HG03175 (cell line): ENCODE measurements around the gene TGFBR2.

Experiments
- ATAC-seq: cut with Tn5 transposase; IDR thresholded peaks from one replicate; pipeline ENCODE4 v1.9.1; 2021; ENCODE audit warnings: mild to moderate bottlenecking, moderate library complexity; ENCODE audit not compliant: unreplicated experiment

The TGFBR2 gene

GRCh38 chr3:30606301-30607031, at the start of gene TGFBR2:
Gene TGFBR2, plus strand, starts transcription at chr3:30606601. Its CDS starts 283 bp downstream, at chr3:30606884.
- ATAC-seq = peak; percentile 85

DNA sequence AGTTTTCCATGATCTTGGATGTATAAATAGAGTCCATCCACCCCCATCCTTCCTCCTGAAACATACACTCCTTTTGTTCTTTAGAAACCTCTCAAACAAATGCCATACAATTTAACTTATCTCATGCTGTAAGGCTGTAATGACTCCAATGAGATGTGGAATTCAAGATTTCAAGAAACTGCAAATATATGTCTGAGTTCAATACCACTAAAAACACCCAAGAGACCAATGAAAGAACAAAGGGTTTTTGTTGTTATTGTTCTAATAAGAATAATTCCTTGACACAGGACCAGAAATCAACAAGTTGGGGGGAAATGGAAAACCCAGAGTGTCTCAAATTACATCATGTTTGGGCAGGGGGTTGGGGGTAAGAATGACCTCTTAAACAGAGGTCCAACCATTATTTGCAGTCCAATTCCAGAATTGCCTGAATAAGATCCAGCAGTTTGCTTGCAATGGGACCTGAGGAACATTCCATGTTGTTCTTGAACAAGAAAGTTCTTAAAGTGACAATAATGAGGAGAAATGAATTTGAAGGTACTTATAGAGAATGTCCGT, 48.6 kb upstream of the TGFBR2 start:
- no peak for ATAC-seq

GRCh38 chr3:30563956-30564355, 42.4 kb upstream of the TGFBR2 start:
- no peak for ATAC-seq

DNA sequence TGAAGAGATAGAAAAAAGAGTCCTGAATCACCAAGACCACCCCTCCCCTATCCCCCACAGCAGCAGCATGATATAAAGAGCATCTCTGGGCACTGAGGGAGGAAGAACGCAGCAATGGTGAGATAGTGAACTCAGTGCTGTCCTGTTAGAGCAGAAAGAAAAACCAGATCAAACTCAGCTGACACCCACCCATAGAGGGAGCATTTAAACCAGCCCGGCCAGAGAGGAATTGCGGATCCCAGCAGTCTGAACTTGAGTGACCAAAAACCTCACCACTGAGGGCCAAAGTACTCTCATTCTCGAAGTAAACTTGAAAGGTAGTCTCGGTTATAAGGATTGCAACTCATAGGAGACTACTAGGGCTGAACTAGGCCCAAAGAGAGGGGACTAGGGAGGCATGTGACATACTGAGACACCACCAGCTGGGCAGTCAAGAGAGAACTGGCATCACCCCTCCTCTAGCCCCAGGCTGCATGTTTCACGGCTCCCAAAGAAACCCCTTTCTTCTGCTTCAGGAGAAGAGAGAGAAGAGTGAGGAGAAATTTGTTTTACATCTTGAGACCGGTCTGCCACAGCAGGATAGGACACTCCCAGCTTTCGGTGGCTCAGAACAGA, 39.2 kb upstream of the TGFBR2 start:
- ATAC-seq = no peak

GRCh38 chr3:30576946-30577345, 29.5 kb upstream of the TGFBR2 start:
- no peak for ATAC-seq

DNA sequence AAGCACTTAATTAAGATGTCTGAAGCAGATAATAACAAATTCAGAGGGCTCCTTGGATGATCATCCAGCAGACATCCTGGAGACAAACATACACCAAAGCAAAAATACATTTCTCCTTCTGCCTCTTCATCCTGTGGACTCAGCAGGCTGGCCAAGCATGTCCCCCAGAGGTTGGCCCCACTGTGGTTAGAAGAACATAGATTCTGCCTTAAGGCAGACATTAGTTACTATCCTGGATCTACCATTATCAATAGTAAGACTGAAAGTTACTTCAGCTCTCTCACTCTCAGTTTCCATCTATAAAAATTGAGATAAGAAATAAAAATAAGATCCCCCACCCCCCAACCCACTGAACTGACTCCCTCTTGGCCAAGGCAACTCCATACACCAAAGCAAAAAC, 28.6 kb upstream of the TGFBR2 start:
- peak; percentile 82 for ATAC-seq

DNA sequence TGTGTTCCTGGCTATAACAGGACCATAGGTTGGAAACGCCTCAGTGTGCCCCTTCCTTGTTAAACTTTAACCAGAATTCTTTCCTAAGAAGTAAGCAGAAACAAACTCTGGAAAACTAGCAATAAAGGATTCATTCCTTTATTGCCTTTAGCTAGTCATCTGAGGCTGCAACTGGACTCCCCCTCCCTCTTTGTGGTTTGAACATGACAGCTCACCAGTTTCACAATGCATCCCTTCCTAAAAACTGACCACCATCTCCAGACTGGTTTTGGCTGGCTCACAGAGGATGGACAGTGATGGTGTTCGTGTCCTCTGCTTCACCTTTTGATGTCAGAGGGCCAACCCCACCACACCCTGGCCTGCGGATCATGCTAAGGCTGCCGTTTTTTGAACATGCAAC, 27.9 kb upstream of the TGFBR2 start:
- ATAC-seq = peak; percentile 38

- peak; percentile 41 for ATAC-seq
Measured at GRCh38 chr3:30578986-30579579, 27.3 kb upstream of the TGFBR2 start.

GRCh38 chr3:30581067-30581585, 25.3 kb upstream of the TGFBR2 start:
- ATAC-seq = no peak

- no peak for ATAC-seq
Measured at GRCh38 chr3:30581982-30582381, 24.4 kb upstream of the TGFBR2 start.

GRCh38 chr3:30583973-30584372, 22.4 kb upstream of the TGFBR2 start:
- no peak for ATAC-seq

DNA sequence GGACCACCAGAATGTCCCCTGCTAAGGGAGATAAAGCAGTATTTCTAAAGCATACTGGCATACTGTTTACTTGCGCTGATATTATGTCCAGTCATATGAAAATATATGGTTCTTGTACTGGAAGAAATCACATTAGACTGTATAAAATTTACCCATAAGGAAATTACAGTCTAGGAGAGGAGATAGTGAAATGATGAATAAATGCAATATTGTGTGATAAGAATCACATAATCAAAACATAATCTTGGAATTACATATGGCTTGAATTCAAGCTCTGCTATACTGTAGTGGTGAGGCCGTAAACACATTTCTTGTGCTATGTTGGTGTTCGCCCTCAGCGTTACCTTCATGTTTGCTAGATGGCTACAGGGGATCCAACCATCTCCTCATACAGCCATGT, 20.7 kb upstream of the TGFBR2 start:
- ATAC-seq = no peak

DNA sequence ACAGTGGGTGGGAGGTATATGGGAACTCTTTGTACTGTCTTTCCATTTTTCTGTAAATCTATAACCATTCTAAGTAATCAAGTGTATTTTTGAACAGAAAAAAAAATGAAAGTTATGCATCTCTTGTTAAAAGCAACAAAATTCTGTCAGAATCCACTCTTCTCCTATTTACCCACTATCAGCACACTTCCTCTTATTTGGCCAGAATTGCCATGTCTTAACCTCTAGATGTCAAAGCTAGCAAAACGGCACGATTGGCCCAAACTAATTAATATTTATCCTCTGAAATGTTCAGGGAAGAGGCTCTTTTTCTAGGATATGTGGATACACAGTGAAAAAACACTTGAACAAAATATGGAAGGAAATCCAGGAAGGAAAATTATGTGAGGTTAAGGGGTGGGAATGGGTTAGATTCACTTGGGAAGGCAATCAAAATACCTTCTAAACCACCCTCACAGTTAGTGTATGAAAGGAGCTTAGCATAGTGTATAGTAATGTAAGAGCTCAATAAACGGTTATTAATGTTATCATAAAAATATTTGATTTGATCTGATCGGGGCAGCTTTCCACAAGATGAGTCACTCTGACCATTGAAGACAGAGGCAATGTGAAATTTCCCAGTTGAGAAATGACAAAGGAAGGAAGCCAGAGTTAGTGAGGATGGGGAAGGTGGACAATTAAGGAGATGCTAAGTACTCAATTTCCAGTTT, 20.1 kb upstream of the TGFBR2 start:
- ATAC-seq = no peak

GRCh38 chr3:30586806-30587486, 19.5 kb upstream of the TGFBR2 start:
- no peak for ATAC-seq

DNA sequence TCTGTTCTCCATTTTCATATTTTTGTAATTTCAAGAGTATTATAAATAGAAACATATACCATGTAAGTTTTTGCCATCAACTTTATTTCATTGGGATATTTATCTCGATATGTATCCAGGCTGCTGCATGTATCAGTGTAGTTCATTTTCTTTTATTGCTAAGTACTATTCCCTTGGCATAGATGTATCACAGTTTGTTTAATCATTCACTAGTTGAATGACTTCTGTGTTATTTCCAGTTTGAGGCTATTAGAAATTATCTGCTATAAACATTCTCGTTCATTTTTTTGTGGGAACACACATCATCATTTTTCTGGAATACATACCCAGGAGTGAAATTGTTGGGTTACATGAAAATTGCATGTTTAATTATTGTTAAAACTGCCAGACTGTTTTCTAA, 18.5 kb upstream of the TGFBR2 start:
- ATAC-seq = no peak

- no peak for ATAC-seq
Measured at GRCh38 chr3:30596152-30596551, 10.2 kb upstream of the TGFBR2 start.

DNA sequence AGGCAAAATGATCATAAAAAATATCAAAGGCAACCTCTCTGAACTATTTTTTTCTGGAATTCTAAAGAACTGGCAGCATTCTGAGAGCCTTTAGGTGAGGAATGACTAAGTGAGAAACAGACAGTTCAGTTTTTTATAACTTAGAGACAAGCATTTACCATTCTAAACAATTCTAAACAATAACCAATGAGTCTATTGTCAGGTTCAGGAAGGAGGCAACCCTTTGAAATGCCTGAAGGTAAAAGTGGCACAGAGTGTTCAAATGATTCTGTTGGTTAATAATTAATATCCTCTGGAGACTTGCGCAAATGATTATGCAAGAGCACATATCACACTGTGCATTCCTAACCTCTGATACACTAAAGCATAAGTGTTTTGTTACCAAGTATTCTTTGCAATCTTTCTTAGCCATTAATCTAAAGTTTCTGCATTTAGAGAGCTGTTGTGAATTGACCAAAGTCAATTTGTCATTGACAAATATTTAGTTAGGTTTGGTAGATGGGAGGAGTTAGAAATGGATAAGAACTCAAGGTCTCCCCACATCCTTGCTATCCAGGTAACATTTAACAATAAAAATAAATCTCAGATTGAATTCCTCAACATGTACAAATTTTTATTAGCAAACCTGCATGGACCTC, 9.2 kb upstream of the TGFBR2 start:
- no peak for ATAC-seq

GRCh38 chr3:30597769-30598134, 8.6 kb upstream of the TGFBR2 start:
- ATAC-seq = no peak

DNA sequence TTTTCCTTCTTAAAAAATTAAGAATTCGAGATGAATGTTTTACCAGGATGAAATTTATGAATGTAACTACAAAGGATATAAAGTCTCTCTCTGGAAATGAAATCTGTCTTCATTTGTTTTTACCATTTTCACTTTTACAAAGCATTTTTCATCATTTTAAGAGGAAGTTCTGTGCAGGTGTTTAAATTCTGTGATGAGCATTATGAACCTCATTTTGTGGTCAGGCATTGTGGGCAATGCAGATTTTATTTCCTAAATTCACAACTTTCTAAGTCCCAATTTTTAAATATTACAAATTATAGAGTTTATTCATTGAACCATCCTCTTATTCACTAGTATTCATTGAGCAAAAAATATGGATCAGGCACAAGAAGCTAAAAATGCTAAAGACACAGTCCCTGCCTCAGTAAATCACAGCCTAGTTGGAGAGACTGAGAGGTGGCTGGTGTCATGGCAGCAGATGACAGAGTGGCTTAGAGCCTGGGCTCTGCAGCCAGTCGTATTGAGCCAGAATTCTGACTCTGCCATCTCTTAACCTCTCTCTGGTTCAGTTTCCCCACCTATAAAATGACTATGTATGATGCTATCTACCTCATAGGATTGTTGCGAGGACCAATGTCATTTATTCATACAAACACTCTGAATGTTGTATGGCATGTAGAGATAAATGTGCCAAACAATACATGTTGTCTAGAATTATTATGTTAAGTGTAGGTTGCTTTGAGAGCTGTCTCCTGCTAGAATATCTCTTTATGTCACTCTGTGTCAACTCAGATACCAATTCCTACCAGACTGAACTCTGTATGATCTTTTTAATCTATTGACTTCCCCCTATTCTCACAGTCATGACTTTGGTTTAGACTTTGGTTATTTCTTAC, 7.5 kb upstream of the TGFBR2 start:
- ATAC-seq = no peak
